Ovary (tissue), 3 donors: Measurements from ENCODE around the gene POR.

Experiments used
- EP300 ChIP-seq: sonication (generic); formaldehyde crosslinking; IDR thresholded peaks from one replicate; pipeline ENCODE4 v1.6.1; 2017; ENCODE audit warnings: antibody characterized with exemption
- POLR2A ChIP-seq: fragments of 450-650 bp; IDR thresholded peaks from one replicate; pipeline ENCODE4 v1.6.1; 2017; ENCODE audit warnings: antibody characterized with exemption, mild to moderate bottlenecking, moderate library complexity
- TF ChIP-seq, protein P1 (sequence below), 3 donors: fragments of 450-650 bp in 2 of 3; fragments of 200-600 bp in 1 of 3; IDR thresholded peaks; one replicate each; pipeline versions ENCODE4 v1.5.1 to v1.8.0; 2016 to 2022; ENCODE audit warnings: antibody characterized with exemption in 3 of 3, mild to moderate bottlenecking in 1 of 3
- donor health status: DM: no; HTN: no; CAD: no.

DNA sequence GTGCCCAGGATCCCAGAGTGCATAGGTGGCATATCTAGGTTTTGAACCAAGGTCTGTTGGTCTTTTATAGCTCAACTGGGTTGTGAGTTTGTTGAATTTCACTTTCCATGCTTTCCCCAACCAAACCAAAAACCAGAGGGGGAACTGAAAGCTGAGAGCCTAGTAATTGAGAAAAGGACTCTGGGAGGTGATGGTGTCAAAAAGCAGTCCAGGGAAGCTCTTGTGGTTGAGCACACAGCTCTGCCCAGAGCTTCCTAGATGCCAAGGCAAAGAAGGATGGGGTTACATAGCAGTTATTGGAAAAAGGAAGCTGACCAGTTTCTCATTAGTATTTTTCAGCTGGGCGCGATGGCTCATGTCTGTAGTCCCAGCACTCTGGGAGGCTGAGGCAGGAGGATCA lies 9.9 kb downstream of the POR start:
- no peak for TF ChIP-seq POLR2A
- TF ChIP-seq, protein P1, sequence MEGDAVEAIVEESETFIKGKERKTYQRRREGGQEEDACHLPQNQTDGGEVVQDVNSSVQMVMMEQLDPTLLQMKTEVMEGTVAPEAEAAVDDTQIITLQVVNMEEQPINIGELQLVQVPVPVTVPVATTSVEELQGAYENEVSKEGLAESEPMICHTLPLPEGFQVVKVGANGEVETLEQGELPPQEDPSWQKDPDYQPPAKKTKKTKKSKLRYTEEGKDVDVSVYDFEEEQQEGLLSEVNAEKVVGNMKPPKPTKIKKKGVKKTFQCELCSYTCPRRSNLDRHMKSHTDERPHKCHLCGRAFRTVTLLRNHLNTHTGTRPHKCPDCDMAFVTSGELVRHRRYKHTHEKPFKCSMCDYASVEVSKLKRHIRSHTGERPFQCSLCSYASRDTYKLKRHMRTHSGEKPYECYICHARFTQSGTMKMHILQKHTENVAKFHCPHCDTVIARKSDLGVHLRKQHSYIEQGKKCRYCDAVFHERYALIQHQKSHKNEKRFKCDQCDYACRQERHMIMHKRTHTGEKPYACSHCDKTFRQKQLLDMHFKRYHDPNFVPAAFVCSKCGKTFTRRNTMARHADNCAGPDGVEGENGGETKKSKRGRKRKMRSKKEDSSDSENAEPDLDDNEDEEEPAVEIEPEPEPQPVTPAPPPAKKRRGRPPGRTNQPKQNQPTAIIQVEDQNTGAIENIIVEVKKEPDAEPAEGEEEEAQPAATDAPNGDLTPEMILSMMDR (IDR thresholded peaks at IDR 0.05): no peak
- TF ChIP-seq EP300: no peak
